A549 (cell line): ENCODE measurements around the gene TMEM175. TPM values are rescaled to one million over a fixed set of nuclear protein-coding genes. Genes with fewer than 3 reads are reported as not detected.
A peak's percentile ranks its signal among the peaks of the same experiment; 100 is the strongest.

Experiments used
- ATAC-seq, 2 experiments: fragments of 200-7000 bp in 1 of 2; fragments of >200 bp in 1 of 2; cut with Nextera tagmentation in 1 of 2; cut with Tn5 transposase in 1 of 2; 3 replicates each; pipeline versions ENCODE4 v1.8.0 to v1.9.1; 2018 to 2020; ENCODE audit warnings: mild to moderate bottlenecking in 1 of 2, moderate library complexity in 1 of 2
- CTCF ChIA-PET: fragments of 300-600 bp; sonication (Branson Sonifier 250); formaldehyde crosslinking; extraction: SDS; loops from one replicate; lab custom pipeline; 2021; ENCODE audit warnings: antibody characterized with exemption, inconsistent platforms; lab: Yijun Ruan, JAX
- POLR2A ChIA-PET: fragments of 350-600 bp; formaldehyde crosslinking; extraction: SDS; loops from one replicate; lab custom pipeline; 2021; ENCODE audit warnings: antibody characterized with exemption, inconsistent platforms; lab: Yijun Ruan, JAX
- DNase-seq, 2 experiments: peaks; one replicate each; pipeline versions ENCODE4 v3.0.0 to v3.0.0-alpha.2; 2011 to 2016; ENCODE audit warnings: low read depth in 1 of 2, low spot score in 1 of 2
- FAIRE-seq: peaks from 2 replicates; lab custom pipeline; 2011; peaks lifted over from hg19 to GRCh38; lab: Jason Lieb, UNC
- H3K27ac ChIP-seq, 2 experiments: fragments of >200 bp; sonication (Bioruptor Twin); formaldehyde crosslinking; 3 replicates each; pipeline ENCODE4 v1.5.1; 2016 to 2017
- H3K4me1 ChIP-seq: fragments of >200 bp; sonication (Bioruptor Twin); formaldehyde crosslinking; 3 replicates; pipeline ENCODE4 v1.6.1; 2016
- H3K4me2 ChIP-seq: fragments of >200 bp; sonication (Bioruptor Twin); formaldehyde crosslinking; 3 replicates; pipeline ENCODE4 v1.6.1; 2016
- H3K4me3 ChIP-seq: fragments of >200 bp; sonication (Bioruptor Twin); formaldehyde crosslinking; 3 replicates; pipeline ENCODE4 v1.5.1; 2016
- H3K9me3 ChIP-seq: fragments of >200 bp; sonication (Bioruptor Twin); formaldehyde crosslinking; 3 replicates; pipeline ENCODE4 v1.6.1; 2016
- CHD2 ChIP-seq: fragments of 150-350 bp; IDR thresholded peaks from 2 replicates; pipeline ENCODE4 v1.6.1; 2014; ENCODE audit warnings: low read length; ENCODE audit not compliant: partially characterized antibody
- CHD4 ChIP-seq: fragments of 200-600 bp; sonication (generic); IDR thresholded peaks from 2 replicates; pipeline ENCODE4 v1.6.1; 2016; ENCODE audit warnings: antibody characterized with exemption, mild to moderate bottlenecking, borderline replicate concordance
- CTCF ChIP-seq: fragments of >200 bp; sonication (Bioruptor Twin); formaldehyde crosslinking; IDR thresholded peaks from 3 replicates; pipeline ENCODE4 v1.5.1; 2016
- EHF ChIP-seq: fragments of 250-450 bp; sonication (Bioruptor Pico); IDR thresholded peaks from 2 replicates; pipeline ENCODE4 v1.5.0; 2020; ENCODE audit warnings: mild to moderate bottlenecking
- FOXS1 ChIP-seq: fragments of 250-450 bp; sonication (Bioruptor Pico); IDR thresholded peaks from 2 replicates; pipeline ENCODE4 v1.5.0; 2020; ENCODE audit warnings: mild to moderate bottlenecking, moderate library complexity
- GATA3 ChIP-seq: IDR thresholded peaks from 2 replicates; pipeline ENCODE4 v1.6.1; 2012; ENCODE audit warnings: borderline replicate concordance
- HOXA7 ChIP-seq: fragments of 250-450 bp; sonication (Bioruptor Pico); IDR thresholded peaks from 2 replicates; pipeline ENCODE4 v1.5.0; 2020; ENCODE audit warnings: mild to moderate bottlenecking, moderate library complexity
- HOXB5 ChIP-seq: fragments of 250-450 bp; sonication (Bioruptor Pico); IDR thresholded peaks from 2 replicates; pipeline ENCODE4 v1.5.0; 2020; ENCODE audit warnings: mild to moderate bottlenecking, moderate library complexity
- JUN ChIP-seq, 2 experiments: fragments of >200 bp; sonication (Bioruptor Twin); formaldehyde crosslinking; IDR thresholded peaks; 2 replicates in 1 of 2; 3 replicates in 1 of 2; pipeline ENCODE4 v1.6.1; 2016 to 2017
- MYC ChIP-seq: IDR thresholded peaks from 2 replicates; pipeline ENCODE4 v1.6.1; 2012; ENCODE audit warnings: mild to moderate bottlenecking, inconsistent platforms, low read length, improper control_type of control experiment, borderline replicate concordance
- NFE2L2 ChIP-seq: fragments of 150-350 bp; conservative IDR thresholded peaks from 2 replicates; pipeline ENCODE4 v1.6.1; 2014; ENCODE audit warnings: low read length
- NPAS2 ChIP-seq: fragments of 250-450 bp; sonication (Bioruptor Pico); IDR thresholded peaks from 2 replicates; pipeline ENCODE4 v1.8.0; 2022; ENCODE audit warnings: mild to moderate bottlenecking, moderate library complexity, borderline replicate concordance
- PHF8 ChIP-seq: fragments of 200-600 bp; sonication (generic); IDR thresholded peaks from 2 replicates; pipeline ENCODE4 v1.6.1; 2016; ENCODE audit warnings: low read depth, mild to moderate bottlenecking, antibody characterized with exemption, moderate library complexity, borderline replicate concordance
- POLR2A ChIP-seq: IDR thresholded peaks from 2 replicates; pipeline ENCODE4 v1.6.1; 2012; ENCODE audit warnings: mild to moderate bottlenecking, low read length
- RAD21 ChIP-seq, 2 experiments: fragments of >200 bp in 1 of 2; sonication (Bioruptor Twin) in 1 of 2; formaldehyde crosslinking in 1 of 2; IDR thresholded peaks in 1 of 2; conservative IDR thresholded peaks in 1 of 2; 2 replicates in 1 of 2; 3 replicates in 1 of 2; pipeline ENCODE4 v1.6.1; 2012 to 2018; ENCODE audit warnings: inconsistent platforms in 1 of 2
- RCOR1 ChIP-seq: fragments of 150-350 bp; IDR thresholded peaks from 2 replicates; pipeline ENCODE4 v1.6.1; 2014; ENCODE audit warnings: antibody characterized with exemption, low read length, low read depth
- REST ChIP-seq: fragments of 200-600 bp; sonication (generic); IDR thresholded peaks from 2 replicates; pipeline ENCODE4 v1.6.1; 2016; ENCODE audit warnings: antibody characterized with exemption, mild to moderate bottlenecking, moderate library complexity
- SMC3 ChIP-seq: fragments of >200 bp; sonication (Bioruptor Twin); formaldehyde crosslinking; IDR thresholded peaks from 3 replicates; pipeline ENCODE4 v1.6.1; 2018; ENCODE audit warnings: inconsistent platforms
- USF2 ChIP-seq: fragments of 450-650 bp; IDR thresholded peaks from 2 replicates; pipeline ENCODE4 v1.6.1; 2014; ENCODE audit warnings: antibody characterized with exemption
- ZC3H11A ChIP-seq: fragments of 450-650 bp; IDR thresholded peaks from 2 replicates; pipeline ENCODE4 v1.6.1; 2014; ENCODE audit warnings: antibody characterized with exemption, mild to moderate bottlenecking
- ZFP36 ChIP-seq: fragments of 450-650 bp; IDR thresholded peaks from 2 replicates; pipeline ENCODE4 v1.6.1; 2014; ENCODE audit warnings: borderline replicate concordance; ENCODE audit not compliant: partially characterized antibody
- ZNF302 ChIP-seq: fragments of 250-450 bp; sonication (Bioruptor Pico); IDR thresholded peaks from 2 replicates; pipeline ENCODE4 v1.9.0; 2021; ENCODE audit warnings: inconsistent platforms, mild to moderate bottlenecking, moderate library complexity
- WGBS: methylation state at CpG from one replicate; pipeline ENCODE4 v1.1.6; 2017; ENCODE audit errors: missing lambda C conversion rate; 5-methylcytosine and 5-hydroxymethylcytosine counted together
- polyA plus RNA-seq, 4 experiments: library from polyadenylated mRNA; depleted of rRNA in 3 of 4; stranded (reverse); fragments of >200 nt; fragmentation: RNase III in 1 of 4; extraction: RNeasy Plus Mini Kit Qiagen cat#74134 plus additional on column Dnase treatment in 1 of 4; gene quantifications; 2 replicates in 3 of 4; 3 replicates in 1 of 4; pipeline ENCODE4 v1.2.3, GENCODE V29; 2011 to 2017

Gene TMEM175
- polyA plus RNA-seq, 2 of the 4 experiments (the other 2 are of a cell fraction) = 15.7 to 19.4 TPM

- ChIA-PET POLR2A (no interaction called here), CTCF (interaction anchor here (1.7 kb wide), 1 partner anchor 149 kb away, joined by 9 read pairs; no protein-coding TSS in a partner anchor)
- Histone ChIP-seq H3K9me3 (no peaks in the 10 kb centered on the region), H3K4me1 (no peaks in the 10 kb centered on the region), H3K27ac (no peak overlapping the region), H3K4me3 (no peak overlapping the region), H3K4me2 (no peak overlapping the region)
- DNase-seq = peak in 1 of 2 experiments; percentile 8
- 97% methylated on average over 6 of the region's 10 CpGs for WGBS
- TF ChIP-seq HOXA7 (CRISPR knock-in tag) (no peak), RAD21 (conservative IDR thresholded peaks at IDR 0.05 in 1 of 2, IDR thresholded peaks at IDR 0.05 in 1 of 2) (peak in 1 of 2 experiments; percentile 24; a peak in 2 of 5 replicates), FOXS1 (CRISPR knock-in tag) (no peak), CTCF (0 out of 3 replicates have a peak, but pooled peaks have one; percentile 11), USF2 (no peak), ZFP36 (no peak), JUN (IDR thresholded peaks at IDR 0.05) (no peak)
- peak in 1 of 2 experiments; percentile 69; a peak in 3 of 6 replicates for ATAC-seq
- no peak for FAIRE-seq
Observed at GRCh38 chr4:891747-892146, 40.5 kb upstream of the TMEM175 start.

GRCh38 chr4:892780-893179, 39.5 kb upstream of the TMEM175 start:
- no peak for ATAC-seq
- Histone ChIP-seq H3K4me2 (no peak overlapping the region), H3K27ac (no peak overlapping the region), H3K9me3 (no peaks in the 10 kb centered on the region), H3K4me3 (no peak overlapping the region), H3K4me1 (no peaks in the 10 kb centered on the region)
- no peak for FAIRE-seq
- CTCF ChIA-PET = no interaction called here
- TF ChIP-seq SMC3 (no peak), PHF8 (no peak), CHD4 (no peak), POLR2A (no peak), ZC3H11A (no peak), HOXA7 (CRISPR knock-in tag) (no peak), HOXB5 (CRISPR knock-in tag) (no peak), CHD2 (no peak), NPAS2 (CRISPR knock-in tag) (no peak), MYC (no peak), GATA3 (no peak), EHF (CRISPR knock-in tag) (no peak)
- POLR2A ChIA-PET = no interaction called here
- WGBS = 100% methylated on average over 1 of the region's 10 CpGs
- DNase-seq = no peak

- ChIA-PET CTCF (no interaction called here), POLR2A (no interaction called here)
- H3K27ac ChIP-seq = no peak overlapping the region
- no peaks in the 10 kb centered on the region for H3K4me1 ChIP-seq
- no peak overlapping the region for H3K4me3 ChIP-seq
- 96% methylated on average over 17 of the region's 41 CpGs for WGBS
- DNase-seq (no peak), FAIRE-seq (no peak), ATAC-seq (no peak)
- H3K9me3 ChIP-seq = no peaks in the 10 kb centered on the region
- H3K4me2 ChIP-seq = no peak overlapping the region
- no peak for TF ChIP-seq EHF (CRISPR knock-in tag)
- no peak for TF ChIP-seq MYC
- TF ChIP-seq NFE2L2 = no peak
- no peak for TF ChIP-seq CTCF
- TF ChIP-seq ZNF302 (CRISPR knock-in tag) = no peak
- TF ChIP-seq RCOR1 = no peak
- TF ChIP-seq HOXA7 (CRISPR knock-in tag) = no peak
- TF ChIP-seq CHD2 = no peak
- no peak for TF ChIP-seq REST
Observed at GRCh38 chr4:893276-893994, 38.8 kb upstream of the TMEM175 start.
